Panc1 (cell line): ENCODE measurements around the gene KMT2B.

ENCODE experiments used
- POLR2AphosphoS5 ChIP-seq: IDR thresholded peaks from 2 replicates; pipeline ENCODE4 v1.6.1; 2012; ENCODE audit warnings: mild to moderate bottlenecking, low read depth, low read length, moderate library complexity
- SIN3A ChIP-seq: IDR thresholded peaks from 2 replicates; pipeline ENCODE4 v1.6.1; 2012; ENCODE audit warnings: low read depth, mild to moderate bottlenecking, low read length, moderate library complexity, borderline replicate concordance; ENCODE audit not compliant: insufficient read depth
- TF ChIP-seq, protein P1 (sequence below): fragments of 450-650 bp; IDR thresholded peaks from 2 replicates; pipeline ENCODE4 v1.5.1; 2017; ENCODE audit warnings: mild to moderate bottlenecking

DNA sequence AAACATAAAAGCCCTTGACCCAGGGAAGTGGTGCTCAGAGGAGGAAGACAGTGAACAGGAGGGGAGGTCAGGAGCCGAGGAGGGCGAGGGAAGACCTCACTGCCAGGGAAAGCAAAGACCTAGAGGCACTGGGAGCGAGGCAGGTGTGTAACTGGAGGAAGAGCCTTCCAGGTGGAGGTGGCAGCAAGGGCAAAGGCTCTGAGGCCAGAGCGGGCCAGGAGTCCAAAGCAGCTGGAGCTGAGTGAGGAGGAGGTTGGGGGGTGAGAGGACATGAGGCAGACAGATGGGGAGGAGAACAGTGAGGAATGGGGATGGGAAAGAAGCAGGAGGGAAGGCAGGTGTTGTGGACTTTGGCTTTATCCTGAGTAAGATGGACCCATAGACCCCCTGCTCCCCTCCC, 47.8 kb upstream of the KMT2B start:
- TF ChIP-seq, protein P1, sequence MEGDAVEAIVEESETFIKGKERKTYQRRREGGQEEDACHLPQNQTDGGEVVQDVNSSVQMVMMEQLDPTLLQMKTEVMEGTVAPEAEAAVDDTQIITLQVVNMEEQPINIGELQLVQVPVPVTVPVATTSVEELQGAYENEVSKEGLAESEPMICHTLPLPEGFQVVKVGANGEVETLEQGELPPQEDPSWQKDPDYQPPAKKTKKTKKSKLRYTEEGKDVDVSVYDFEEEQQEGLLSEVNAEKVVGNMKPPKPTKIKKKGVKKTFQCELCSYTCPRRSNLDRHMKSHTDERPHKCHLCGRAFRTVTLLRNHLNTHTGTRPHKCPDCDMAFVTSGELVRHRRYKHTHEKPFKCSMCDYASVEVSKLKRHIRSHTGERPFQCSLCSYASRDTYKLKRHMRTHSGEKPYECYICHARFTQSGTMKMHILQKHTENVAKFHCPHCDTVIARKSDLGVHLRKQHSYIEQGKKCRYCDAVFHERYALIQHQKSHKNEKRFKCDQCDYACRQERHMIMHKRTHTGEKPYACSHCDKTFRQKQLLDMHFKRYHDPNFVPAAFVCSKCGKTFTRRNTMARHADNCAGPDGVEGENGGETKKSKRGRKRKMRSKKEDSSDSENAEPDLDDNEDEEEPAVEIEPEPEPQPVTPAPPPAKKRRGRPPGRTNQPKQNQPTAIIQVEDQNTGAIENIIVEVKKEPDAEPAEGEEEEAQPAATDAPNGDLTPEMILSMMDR = no peak
- no peak for TF ChIP-seq POLR2AphosphoS5
- no peak for TF ChIP-seq SIN3A
